Neural cell (in vitro differentiated cells): ENCODE data around the gene UBC.

Source experiments
- TF ChIP-seq, protein P1 (sequence below): fragments of 450-650 bp; IDR thresholded peaks from 2 replicates; pipeline ENCODE4 v1.5.1; 2014; ENCODE audit warnings: antibody characterized with exemption, mild to moderate bottlenecking, moderate library complexity; ENCODE audit not compliant: poor library complexity, severe bottlenecking
- TF ChIP-seq, protein P2 (sequence below): IDR thresholded peaks from 2 replicates; pipeline ENCODE4 v1.6.1; 2012; ENCODE audit warnings: borderline replicate concordance

DNA sequence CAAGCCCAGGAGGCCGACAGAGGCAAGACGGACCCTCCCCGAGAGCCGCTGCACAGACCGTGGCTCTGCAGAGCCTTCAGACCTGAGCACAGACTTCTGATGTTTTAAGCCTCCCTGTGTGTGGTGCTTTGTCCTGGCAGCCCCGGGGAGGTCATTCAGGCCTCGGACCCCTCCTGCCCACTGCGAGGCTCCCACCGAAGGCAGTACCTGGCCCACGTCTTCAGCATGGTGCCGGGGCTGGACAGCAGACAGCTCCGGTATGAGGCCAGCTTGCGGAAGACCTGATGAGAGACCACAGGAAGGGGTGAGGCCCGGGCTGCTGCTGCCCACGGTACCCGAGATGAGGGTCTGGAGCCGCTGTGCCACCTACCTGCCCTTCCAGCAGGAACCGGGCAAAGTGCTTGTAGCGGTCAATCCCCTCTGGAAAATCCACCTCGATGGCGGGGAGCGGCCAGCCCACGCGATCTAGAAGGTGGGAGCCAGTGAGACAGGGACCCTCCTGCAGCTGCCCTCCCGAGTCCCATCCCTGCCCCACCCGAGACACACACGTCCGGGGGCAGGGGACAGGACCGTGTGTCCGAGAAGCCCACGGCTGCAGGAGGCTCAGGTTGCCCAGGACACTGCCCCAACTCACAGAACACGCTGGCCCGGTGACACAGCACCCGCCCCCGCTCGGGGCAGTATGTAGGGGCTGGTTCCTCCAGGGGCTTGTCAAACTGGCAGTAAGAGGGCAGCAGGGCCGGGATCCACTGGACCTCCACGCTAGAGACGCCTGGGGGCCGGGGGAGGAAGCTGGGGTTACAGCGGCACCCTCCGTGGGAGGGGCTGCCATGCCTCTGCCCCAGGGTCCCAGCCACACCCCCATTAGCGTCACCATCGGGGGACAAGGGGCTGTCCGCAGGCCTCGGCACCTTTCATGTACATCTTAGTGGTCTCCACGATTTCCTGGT is 35.6 kb upstream of the UBC start:
- TF ChIP-seq, protein P1, sequence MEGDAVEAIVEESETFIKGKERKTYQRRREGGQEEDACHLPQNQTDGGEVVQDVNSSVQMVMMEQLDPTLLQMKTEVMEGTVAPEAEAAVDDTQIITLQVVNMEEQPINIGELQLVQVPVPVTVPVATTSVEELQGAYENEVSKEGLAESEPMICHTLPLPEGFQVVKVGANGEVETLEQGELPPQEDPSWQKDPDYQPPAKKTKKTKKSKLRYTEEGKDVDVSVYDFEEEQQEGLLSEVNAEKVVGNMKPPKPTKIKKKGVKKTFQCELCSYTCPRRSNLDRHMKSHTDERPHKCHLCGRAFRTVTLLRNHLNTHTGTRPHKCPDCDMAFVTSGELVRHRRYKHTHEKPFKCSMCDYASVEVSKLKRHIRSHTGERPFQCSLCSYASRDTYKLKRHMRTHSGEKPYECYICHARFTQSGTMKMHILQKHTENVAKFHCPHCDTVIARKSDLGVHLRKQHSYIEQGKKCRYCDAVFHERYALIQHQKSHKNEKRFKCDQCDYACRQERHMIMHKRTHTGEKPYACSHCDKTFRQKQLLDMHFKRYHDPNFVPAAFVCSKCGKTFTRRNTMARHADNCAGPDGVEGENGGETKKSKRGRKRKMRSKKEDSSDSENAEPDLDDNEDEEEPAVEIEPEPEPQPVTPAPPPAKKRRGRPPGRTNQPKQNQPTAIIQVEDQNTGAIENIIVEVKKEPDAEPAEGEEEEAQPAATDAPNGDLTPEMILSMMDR: no peak
- TF ChIP-seq, protein P2, sequence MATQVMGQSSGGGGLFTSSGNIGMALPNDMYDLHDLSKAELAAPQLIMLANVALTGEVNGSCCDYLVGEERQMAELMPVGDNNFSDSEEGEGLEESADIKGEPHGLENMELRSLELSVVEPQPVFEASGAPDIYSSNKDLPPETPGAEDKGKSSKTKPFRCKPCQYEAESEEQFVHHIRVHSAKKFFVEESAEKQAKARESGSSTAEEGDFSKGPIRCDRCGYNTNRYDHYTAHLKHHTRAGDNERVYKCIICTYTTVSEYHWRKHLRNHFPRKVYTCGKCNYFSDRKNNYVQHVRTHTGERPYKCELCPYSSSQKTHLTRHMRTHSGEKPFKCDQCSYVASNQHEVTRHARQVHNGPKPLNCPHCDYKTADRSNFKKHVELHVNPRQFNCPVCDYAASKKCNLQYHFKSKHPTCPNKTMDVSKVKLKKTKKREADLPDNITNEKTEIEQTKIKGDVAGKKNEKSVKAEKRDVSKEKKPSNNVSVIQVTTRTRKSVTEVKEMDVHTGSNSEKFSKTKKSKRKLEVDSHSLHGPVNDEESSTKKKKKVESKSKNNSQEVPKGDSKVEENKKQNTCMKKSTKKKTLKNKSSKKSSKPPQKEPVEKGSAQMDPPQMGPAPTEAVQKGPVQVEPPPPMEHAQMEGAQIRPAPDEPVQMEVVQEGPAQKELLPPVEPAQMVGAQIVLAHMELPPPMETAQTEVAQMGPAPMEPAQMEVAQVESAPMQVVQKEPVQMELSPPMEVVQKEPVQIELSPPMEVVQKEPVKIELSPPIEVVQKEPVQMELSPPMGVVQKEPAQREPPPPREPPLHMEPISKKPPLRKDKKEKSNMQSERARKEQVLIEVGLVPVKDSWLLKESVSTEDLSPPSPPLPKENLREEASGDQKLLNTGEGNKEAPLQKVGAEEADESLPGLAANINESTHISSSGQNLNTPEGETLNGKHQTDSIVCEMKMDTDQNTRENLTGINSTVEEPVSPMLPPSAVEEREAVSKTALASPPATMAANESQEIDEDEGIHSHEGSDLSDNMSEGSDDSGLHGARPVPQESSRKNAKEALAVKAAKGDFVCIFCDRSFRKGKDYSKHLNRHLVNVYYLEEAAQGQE: no peak
